Left forelimb (tissue), 1 donor: Measurements from ENCODE around the gene AHSA1.

Experiments used
- DNase-seq: peaks from one replicate; pipeline ENCODE4 v3.0.0-alpha.2; 2018; ENCODE audit warnings: low spot score

AHSA1 gene

GRCh38 chr14:77473921-77474320, 16.0 kb downstream of the AHSA1 start:
- no peak for DNase-seq

- no peak for DNase-seq
These were observed 16.7 kb downstream of the AHSA1 start for GRCh38 chr14:77474479-77475177.

DNA sequence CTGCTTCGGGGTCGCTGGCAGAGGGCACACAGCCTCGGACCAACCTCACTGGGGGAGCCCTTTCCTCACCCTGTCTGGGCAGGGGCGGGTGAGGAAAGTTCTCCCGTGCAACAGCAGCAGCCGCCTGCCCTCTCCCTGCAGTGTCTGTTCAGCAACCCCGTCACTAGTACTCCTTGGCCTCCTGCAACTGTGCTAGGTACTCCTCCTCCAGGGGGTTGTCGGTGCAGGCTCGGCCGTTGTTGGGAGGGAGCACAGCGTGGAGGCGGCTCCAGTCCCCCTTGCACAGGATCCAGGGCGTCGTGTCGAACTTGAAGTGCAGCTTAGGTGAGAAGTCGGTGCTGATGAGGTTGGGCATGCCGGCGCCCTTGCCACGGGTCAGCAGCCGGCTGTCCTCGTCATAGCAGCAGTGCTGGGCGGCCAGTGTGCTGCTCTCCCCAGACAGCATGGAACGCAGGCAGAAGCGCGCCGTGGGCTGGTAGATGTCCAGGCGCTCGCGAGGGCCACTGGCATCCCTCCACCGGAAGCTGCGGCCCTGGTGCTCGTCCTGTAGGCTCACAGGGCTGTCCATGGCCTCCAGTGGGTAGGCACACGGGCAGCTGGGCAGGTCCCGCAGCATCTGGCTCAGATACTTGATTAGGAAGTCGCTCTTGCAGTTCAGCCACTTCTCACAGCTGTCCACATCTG, 17.7 kb downstream of the AHSA1 start:
- DNase-seq, result no peak

DNA sequence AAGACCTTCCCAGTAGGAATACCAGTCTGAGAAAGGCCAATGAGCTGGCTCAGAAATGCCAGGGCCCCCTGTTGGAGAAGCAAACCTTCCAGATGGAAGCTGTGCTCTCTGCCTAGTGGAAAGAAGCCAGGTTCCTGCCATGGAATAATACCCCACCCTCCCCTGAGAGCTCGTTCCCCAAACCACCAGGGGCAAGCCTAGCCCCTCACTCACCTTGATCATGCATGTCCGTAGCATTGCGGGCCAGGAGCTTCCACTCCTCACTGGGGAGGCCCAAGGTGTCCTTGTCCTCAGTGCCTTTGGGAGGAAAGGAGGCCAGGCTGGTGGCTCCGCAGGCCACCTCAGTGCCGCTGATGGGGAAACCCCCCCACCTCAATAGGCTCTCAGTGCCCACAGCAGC, 20.1 kb downstream of the AHSA1 start:
- no peak for DNase-seq

- DNase-seq, result no peak
These were observed 20.9 kb downstream of the AHSA1 start for GRCh38 chr14:77478796-77479195.

DNA sequence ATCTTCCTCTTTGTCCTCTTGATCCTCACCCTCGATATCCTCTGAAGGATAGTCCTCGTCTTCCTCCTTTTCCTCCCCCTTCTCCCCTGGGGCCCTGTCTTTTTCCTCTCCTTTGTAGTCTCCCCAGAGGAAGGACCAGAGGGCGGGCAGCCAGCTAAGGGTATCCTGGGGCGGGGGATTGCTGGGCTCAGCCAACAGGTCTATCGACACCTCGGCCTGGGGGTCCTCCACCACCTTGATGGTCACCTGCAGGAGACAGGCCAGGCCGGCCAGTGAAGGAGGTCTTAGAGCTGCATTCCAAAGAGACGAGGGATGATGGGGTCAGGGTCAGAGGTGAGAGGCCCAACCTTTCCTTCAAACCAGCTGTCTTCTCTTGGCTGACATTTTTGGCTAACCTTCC, 24.5 kb downstream of the AHSA1 start:
- DNase-seq, result no peak

DNA sequence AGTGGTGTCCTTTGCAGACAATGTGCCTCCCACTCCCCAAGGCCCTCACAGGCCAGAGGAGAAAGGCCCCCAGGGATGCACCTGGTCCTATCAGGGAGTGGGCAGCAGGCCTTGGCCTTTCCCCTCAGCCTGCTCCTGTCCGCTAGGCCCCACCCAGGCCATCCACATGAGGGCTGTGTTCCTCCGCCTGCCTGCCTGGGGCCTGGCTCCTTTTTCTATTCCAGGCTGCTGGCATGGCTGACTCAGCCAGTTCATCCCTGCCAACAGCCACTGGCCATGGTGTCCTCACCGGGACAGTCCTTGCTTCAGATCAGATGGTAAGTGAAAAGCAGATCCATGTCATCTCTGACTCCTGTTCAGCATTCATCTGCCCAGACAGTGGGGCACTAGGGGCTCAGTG, 27.4 kb downstream of the AHSA1 start:
- DNase-seq, result no peak

GRCh38 chr14:77485901-77486678, 28.2 kb downstream of the AHSA1 start:
- DNase-seq, result no peak

- no peak for DNase-seq
These were observed 30.7 kb downstream of the AHSA1 start for GRCh38 chr14:77488558-77488957.

DNA sequence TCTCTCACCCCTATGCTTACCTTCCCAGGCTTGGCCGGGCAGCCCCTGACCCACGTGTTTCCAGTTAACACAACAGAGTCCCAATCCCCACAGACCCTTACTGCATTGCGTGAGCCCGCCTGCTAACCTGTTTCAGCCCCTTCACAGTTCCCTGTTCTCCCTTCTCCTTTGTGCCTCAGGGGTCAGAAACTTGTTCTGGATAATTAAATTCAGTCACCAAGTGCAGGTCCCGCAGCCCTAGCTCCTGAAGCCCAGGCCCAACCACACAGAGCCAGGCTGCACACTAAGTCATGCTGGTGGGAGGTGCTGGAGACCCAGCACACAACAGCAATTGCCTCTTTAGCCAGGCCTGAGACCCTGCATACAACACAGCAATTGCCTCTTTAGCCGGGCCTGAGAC, 31.1 kb downstream of the AHSA1 start:
- no peak for DNase-seq

DNA sequence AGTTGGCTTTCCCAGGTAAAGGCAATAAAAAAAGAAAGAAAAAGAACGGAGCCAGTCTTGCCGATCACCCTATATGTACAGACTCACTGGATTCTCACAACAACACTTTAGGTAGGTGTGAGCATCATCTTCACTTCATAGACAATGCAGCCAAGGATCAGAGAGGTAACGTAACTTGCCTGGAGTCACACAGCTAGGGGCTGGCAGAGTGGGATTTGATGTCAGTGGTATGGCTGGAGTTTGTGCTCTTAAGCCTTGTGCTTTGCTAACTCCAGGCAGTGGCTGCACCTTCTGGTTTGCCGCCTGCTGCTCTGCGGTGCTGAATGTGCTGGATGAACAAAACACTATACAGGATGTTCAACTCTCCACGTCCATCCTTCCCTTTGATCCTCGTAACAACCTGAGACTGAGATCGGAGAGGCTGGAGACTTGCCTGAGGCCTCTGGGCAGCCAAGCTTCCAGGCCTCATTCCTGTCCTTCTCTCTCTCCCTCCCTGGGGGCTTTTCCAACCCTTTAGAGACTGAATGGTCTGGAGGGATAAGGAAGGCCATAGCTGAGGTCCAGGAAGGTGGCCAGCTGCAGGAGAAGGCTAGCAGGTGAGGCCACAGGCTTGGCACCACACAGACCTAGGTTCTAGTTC, 32.6 kb downstream of the AHSA1 start:
- DNase-seq, result no peak

DNA sequence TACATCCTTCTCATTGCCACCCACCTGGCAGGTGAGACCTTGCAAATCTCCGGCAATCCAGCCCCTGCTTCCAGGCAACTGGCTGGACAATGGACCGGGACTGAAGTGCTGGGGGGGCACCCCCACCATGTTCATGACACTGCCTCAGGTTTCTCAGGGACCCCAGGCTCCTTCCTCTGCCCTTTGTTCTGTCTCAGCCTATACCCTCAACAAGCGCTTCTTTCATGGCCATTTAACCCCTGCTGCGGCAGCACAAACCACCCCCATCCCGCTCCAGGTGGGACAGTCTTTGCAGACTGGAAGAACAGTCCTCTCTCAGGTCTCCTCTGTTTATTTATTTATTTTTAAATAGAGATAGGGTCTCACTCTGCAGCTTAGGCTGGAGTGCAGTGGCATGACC, 33.2 kb downstream of the AHSA1 start:
- no peak for DNase-seq

- DNase-seq, result no peak
These were observed 37.4 kb downstream of the AHSA1 start for GRCh38 chr14:77495334-77495733.

DNA sequence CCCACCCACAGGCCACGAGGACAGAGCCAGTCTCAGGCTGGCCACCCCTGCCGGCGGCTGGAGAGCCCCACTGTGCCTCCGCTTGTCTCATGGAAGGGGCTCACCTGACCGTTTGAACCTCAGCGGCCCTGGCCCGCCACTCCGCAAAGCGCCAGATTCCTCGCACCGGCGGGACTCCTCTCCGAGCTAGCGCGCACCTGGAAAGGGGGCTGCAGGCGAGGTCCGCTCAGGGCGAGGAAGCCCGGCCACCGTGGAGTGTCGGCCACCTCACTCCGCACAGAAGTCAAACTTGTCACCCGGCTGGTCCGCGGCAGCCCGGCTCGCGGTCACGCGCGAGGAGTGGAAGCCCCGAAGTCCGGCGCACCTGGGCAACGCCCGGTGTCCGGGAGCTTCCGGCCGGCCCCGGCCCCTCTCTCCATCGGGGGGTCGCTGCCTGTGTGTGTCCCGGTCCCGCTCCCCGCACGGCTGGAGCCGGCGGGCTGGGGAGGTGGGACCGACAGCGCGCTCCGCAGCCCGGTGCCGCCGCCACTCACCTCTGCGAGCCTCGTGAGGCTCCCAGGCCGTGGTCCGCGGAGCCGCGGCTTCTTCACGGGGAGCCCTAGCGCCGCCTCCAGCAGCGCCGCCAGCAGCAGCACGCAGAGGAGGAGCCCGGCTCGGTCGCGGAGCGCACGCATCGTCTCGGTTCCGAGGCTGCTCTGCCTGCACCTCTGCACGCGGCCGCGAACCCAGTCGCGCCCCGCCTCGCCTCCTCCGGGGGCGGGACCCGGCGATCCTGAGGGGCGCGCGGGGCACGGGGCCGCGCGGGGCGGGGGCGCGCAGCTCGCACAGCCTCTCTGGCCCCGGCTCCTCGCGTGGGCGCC, 40.5 kb downstream of the AHSA1 start, which contains the start of gene ISM2:
ISM2 (minus strand) TSS at position 697 of the 860 bp plus-strand sequence; CDS start at position 674, 23 bp downstream.
- DNase-seq, result no peak

GRCh38 chr14:77498984-77499527, 41.2 kb downstream of the AHSA1 start:
- no peak for DNase-seq

GRCh38 chr14:77502109-77502782, 44.4 kb downstream of the AHSA1 start:
- DNase-seq, result no peak

GRCh38 chr14:77503138-77503537, 45.2 kb downstream of the AHSA1 start:
- DNase-seq, result no peak

DNA sequence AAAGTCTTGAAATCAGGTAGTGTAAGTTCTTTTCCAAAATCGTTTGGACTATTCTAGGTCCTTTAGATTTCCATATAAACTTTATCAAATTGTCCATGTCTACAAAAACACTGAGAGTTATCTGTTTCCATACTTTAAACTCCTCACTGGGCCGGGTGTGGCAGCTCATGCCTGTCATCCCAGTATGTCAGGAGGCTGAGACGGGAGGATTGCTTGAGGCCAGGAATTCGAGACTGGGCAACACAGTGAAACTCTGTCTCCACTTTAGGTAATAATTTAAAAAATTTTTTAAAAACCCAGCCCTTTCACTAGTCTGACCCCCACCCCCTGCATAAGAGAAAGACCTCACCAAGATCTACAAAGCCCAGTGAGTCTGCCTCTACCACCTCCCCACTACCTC, 47.1 kb downstream of the AHSA1 start:
- DNase-seq, result no peak

DNA sequence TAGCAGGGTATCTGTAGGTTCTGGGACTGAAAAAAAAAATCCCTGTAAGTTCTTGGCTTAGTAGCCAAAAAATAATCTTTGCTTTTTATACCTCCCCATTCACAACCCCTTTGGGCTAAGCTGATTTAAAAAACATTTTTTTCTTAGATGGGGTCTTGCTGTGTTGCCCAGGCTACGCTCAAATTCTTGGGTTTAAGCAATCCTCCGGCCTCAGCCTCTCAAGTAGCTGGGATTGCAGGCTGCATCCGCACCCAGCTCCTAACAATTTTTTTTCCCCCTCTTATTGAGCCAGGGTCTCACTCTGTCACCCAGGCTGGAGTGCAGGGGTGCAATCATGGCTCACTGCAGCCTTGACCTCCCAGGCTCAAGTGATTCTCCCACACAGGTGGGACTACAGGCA, 49.9 kb downstream of the AHSA1 start:
- no peak for DNase-seq

- DNase-seq, result no peak
These were observed 50.4 kb downstream of the AHSA1 start for GRCh38 chr14:77508249-77508648.

- no peak for DNase-seq
These were observed 51.0 kb downstream of the AHSA1 start for GRCh38 chr14:77508876-77509275.
